IMR-90 (cell line): ENCODE results near the gene TSGA10IP. TPM values are rescaled to one million over a fixed set of nuclear protein-coding genes. Genes with fewer than 3 reads are reported as not detected.

Experiments
- ATAC-seq: fragments of 200-7000 bp; cut with Tn5 transposase; 2 replicates; pipeline ENCODE4 v1.9.1; 2020; ENCODE audit warnings: low read depth, mild to moderate bottlenecking, moderate library complexity
- BruUV-seq: library from RNA; stranded (reverse); fragments of 400-500 nt; replicated peaks from 2 replicates; lab custom pipeline; 2021; lab: Mats Ljungman, UMichigan
- CTCF ChIA-PET: fragments of 300-600 bp; formaldehyde crosslinking; extraction: SDS; loops from one replicate; lab custom pipeline; 2021; ENCODE audit warnings: antibody characterized with exemption; lab: Yijun Ruan, JAX
- POLR2A ChIA-PET: fragments of 300-600 bp; sonication (Branson Sonifier 250); formaldehyde crosslinking; loops from one replicate; lab custom pipeline; 2022; ENCODE audit warnings: antibody characterized with exemption; ENCODE audit not compliant: unreplicated experiment; lab: Charles Lee
- DNase-seq: peaks from one replicate; pipeline ENCODE4 v3.0.0; 2013
- H2AFZ ChIP-seq: replicated peaks from 2 replicates; pipeline ENCODE3; 2013; ENCODE audit warnings: low read length, mild to moderate bottlenecking; ENCODE audit not compliant: poor library complexity
- H2AK5ac ChIP-seq: 2 replicates; pipeline ENCODE4 v1.6.1; 2013; ENCODE audit warnings: low read depth, low read length, inconsistent platforms
- H2AK9ac ChIP-seq: replicated peaks from 2 replicates; pipeline ENCODE3; 2013; ENCODE audit warnings: mild to moderate bottlenecking, low read depth, low read length, moderate library complexity; ENCODE audit not compliant: poor library complexity
- H2BK120ac ChIP-seq: 2 replicates; pipeline ENCODE4 v1.6.1; 2013; ENCODE audit warnings: low read depth, low read length, inconsistent platforms
- H2BK15ac ChIP-seq: 3 replicates; pipeline ENCODE4 v1.6.1; 2013; ENCODE audit warnings: low read depth, low read length, inconsistent platforms
- H2BK20ac ChIP-seq: 2 replicates; pipeline ENCODE4 v1.6.1; 2013; ENCODE audit warnings: low read depth, mild to moderate bottlenecking, inconsistent platforms, low read length, moderate library complexity
- H2BK5ac ChIP-seq: 2 replicates; pipeline ENCODE4 v1.6.1; 2013; ENCODE audit warnings: mild to moderate bottlenecking, low read depth, low read length, inconsistent platforms; ENCODE audit not compliant: poor library complexity, severe bottlenecking
- H3K14ac ChIP-seq: replicated peaks from 2 replicates; pipeline ENCODE4 v1.6.1; 2013; ENCODE audit warnings: low read depth, low read length, inconsistent platforms
- H3K18ac ChIP-seq: 2 replicates; pipeline ENCODE4 v1.6.1; 2013; ENCODE audit warnings: low read depth, low read length, control low read depth
- H3K23ac ChIP-seq: 2 replicates; pipeline ENCODE4 v1.6.1; 2013; ENCODE audit warnings: low read depth, low read length, inconsistent platforms
- H3K27ac ChIP-seq: 2 replicates; pipeline ENCODE4 v1.5.1; 2013; ENCODE audit warnings: mild to moderate bottlenecking, control low read depth, low read length; ENCODE audit not compliant: insufficient read depth
- H3K27me3 ChIP-seq: 2 replicates; pipeline ENCODE4 v1.6.1; 2013; ENCODE audit warnings: low read length; ENCODE audit not compliant: control insufficient read depth, insufficient read depth
- H3K36me3 ChIP-seq: 2 replicates; pipeline ENCODE4 v1.6.1; 2013; ENCODE audit warnings: low read length, mixed read lengths; ENCODE audit not compliant: control insufficient read depth, insufficient read depth
- H3K4ac ChIP-seq: 2 replicates; pipeline ENCODE4 v1.6.1; 2013; ENCODE audit warnings: low read depth, low read length, inconsistent platforms
- H3K4me1 ChIP-seq: 2 replicates; pipeline ENCODE4 v1.6.1; 2013; ENCODE audit warnings: low read length, mixed read lengths; ENCODE audit not compliant: control insufficient read depth, insufficient read depth
- H3K4me2 ChIP-seq: 2 replicates; pipeline ENCODE4 v1.6.1; 2013; ENCODE audit warnings: low read depth, mild to moderate bottlenecking, control low read depth, low read length, moderate library complexity
- H3K4me3 ChIP-seq: 2 replicates; pipeline ENCODE4 v1.5.1; 2013; ENCODE audit warnings: low read depth, mild to moderate bottlenecking, control low read depth, low read length, moderate library complexity; ENCODE audit not compliant: insufficient read depth
- H3K56ac ChIP-seq: 2 replicates; pipeline ENCODE4 v1.6.1; 2013; ENCODE audit warnings: low read length, inconsistent platforms; ENCODE audit not compliant: insufficient read depth; ENCODE audit errors: extremely low read depth
- H3K79me1 ChIP-seq, 2 experiments: 2 replicates each; pipeline ENCODE4 v1.6.1; 2013; ENCODE audit warnings: low read length in 2 of 2, inconsistent platforms in 1 of 2, low read depth in 1 of 2
- H3K9ac ChIP-seq: 2 replicates; pipeline ENCODE4 v1.6.1; 2013; ENCODE audit warnings: low read depth, low read length, control low read depth
- H3K9me1 ChIP-seq: 2 replicates; pipeline ENCODE4 v1.6.1; 2013; ENCODE audit warnings: low read length, inconsistent platforms; ENCODE audit not compliant: insufficient read depth
- H3K9me3 ChIP-seq: 2 replicates; pipeline ENCODE4 v1.6.1; 2013; ENCODE audit warnings: low read length; ENCODE audit not compliant: control insufficient read depth, insufficient read depth
- H4K20me1 ChIP-seq: 2 replicates; pipeline ENCODE4 v1.6.1; 2013; ENCODE audit warnings: low read length, inconsistent platforms; ENCODE audit not compliant: insufficient read depth
- H4K5ac ChIP-seq: 2 replicates; pipeline ENCODE4 v1.6.1; 2013; ENCODE audit warnings: mild to moderate bottlenecking, low read depth, low read length, control low read depth
- H4K8ac ChIP-seq, 2 experiments: 2 replicates each; pipeline ENCODE4 v1.6.1; 2013; ENCODE audit warnings: low read depth in 2 of 2, low read length in 2 of 2, control low read depth in 1 of 2, inconsistent platforms in 1 of 2
- H4K91ac ChIP-seq: 2 replicates; pipeline ENCODE4 v1.6.1; 2013; ENCODE audit warnings: low read depth, low read length, inconsistent platforms; ENCODE audit not compliant: insufficient read depth
- BHLHE40 ChIP-seq: fragments of 150-350 bp; IDR thresholded peaks from 2 replicates; pipeline ENCODE4 v1.6.1; 2016; ENCODE audit warnings: mild to moderate bottlenecking, low read depth, low read length
- CEBPB ChIP-seq: IDR thresholded peaks from 2 replicates; pipeline ENCODE4 v1.6.1; 2012; ENCODE audit warnings: low read depth, low read length, improper control_type of control experiment
- CTCF ChIP-seq: conservative IDR thresholded peaks from 2 replicates; pipeline ENCODE4 v1.5.1; 2012; ENCODE audit warnings: mild to moderate bottlenecking, low read depth, low read length, improper control_type of control experiment
- FOS ChIP-seq: fragments of 150-350 bp; IDR thresholded peaks from 2 replicates; pipeline ENCODE4 v1.6.1; 2016; ENCODE audit warnings: low read depth, low read length
- MAFK ChIP-seq: IDR thresholded peaks from 2 replicates; pipeline ENCODE4 v1.6.1; 2012; ENCODE audit warnings: low read depth, low read length, improper control_type of control experiment
- MAZ ChIP-seq: IDR thresholded peaks from 2 replicates; pipeline ENCODE4 v1.6.1; 2012; ENCODE audit warnings: low read depth, mild to moderate bottlenecking, low read length, improper control_type of control experiment, moderate library complexity, borderline replicate concordance
- MXI1 ChIP-seq: IDR thresholded peaks from 2 replicates; pipeline ENCODE4 v1.6.1; 2012; ENCODE audit warnings: low read depth, mild to moderate bottlenecking, low read length, moderate library complexity, borderline replicate concordance
- NFE2L2 ChIP-seq: fragments of 150-350 bp; IDR thresholded peaks from 2 replicates; pipeline ENCODE4 v1.6.1; 2016; ENCODE audit warnings: low read depth, mild to moderate bottlenecking, low read length
- POLR2A ChIP-seq: IDR thresholded peaks from 2 replicates; pipeline ENCODE4 v1.6.1; 2012; ENCODE audit warnings: mild to moderate bottlenecking, low read depth, low read length
- RAD21 ChIP-seq: IDR thresholded peaks from 2 replicates; pipeline ENCODE4 v1.6.1; 2012; ENCODE audit warnings: low read length, improper control_type of control experiment
- RCOR1 ChIP-seq: IDR thresholded peaks from 2 replicates; pipeline ENCODE4 v1.6.1; 2012; ENCODE audit warnings: mild to moderate bottlenecking, low read length, improper control_type of control experiment; ENCODE audit not compliant: insufficient replicate concordance
- RFX5 ChIP-seq: IDR thresholded peaks from 2 replicates; pipeline ENCODE4 v1.8.0; 2012; ENCODE audit warnings: low read depth, mild to moderate bottlenecking, low read length, moderate library complexity
- SMC3 ChIP-seq: fragments of 150-350 bp; IDR thresholded peaks from 2 replicates; pipeline ENCODE4 v1.6.1; 2016; ENCODE audit warnings: low read depth, mild to moderate bottlenecking, antibody characterized with exemption, low read length, moderate library complexity
- USF2 ChIP-seq: fragments of 150-350 bp; IDR thresholded peaks from 2 replicates; pipeline ENCODE4 v1.6.1; 2017; ENCODE audit warnings: mild to moderate bottlenecking, antibody characterized with exemption, low read length, low read depth
- WGBS, 2 experiments: methylation state at CpG; one replicate each; pipeline versions ENCODE4 v1.1.5 to v1.1.7; 2013; ENCODE audit warnings: missing lambda C conversion rate in 2 of 2; ENCODE audit not compliant: insufficient read length in 1 of 2; ENCODE audit errors: extremely low coverage in 2 of 2; 5-methylcytosine and 5-hydroxymethylcytosine counted together
- dilution Hi-C: fragments of 300-500 bp; cut with HindIII; formaldehyde crosslinking; loops from one replicate; pipeline ENCODE4 v1.14.3; 2018; ENCODE audit warnings: low sequenced_read_pairs; ENCODE audit not compliant: unreplicated experiment
- in situ Hi-C: fragments of 300-500 bp; cut with MboI; formaldehyde crosslinking; loops from 3 replicates; pipeline ENCODE4 v1.14.3; 2019; ENCODE audit warnings: low sequenced_read_pairs, inconsistent platforms, mixed read lengths
- intact Hi-C: fragments of 100-400 bp; cut with micrococcal nuclease; formaldehyde crosslinking; loops from 2 replicates; pipeline ENCODE4 v1.10.0; 2022
- polyA plus RNA-seq, 3 experiments: library from polyadenylated mRNA; depleted of rRNA; stranded (reverse); fragments of >200 nt; gene quantifications; 2 replicates each; pipeline ENCODE4 v1.2.3, GENCODE V29; 2012; ENCODE audit warnings: low replicate concordance in 1 of 3
- total RNA-seq: library from RNA; depleted of rRNA; stranded (reverse); fragments of >200 nt; gene quantifications from 2 replicates; pipeline ENCODE4 v1.2.3, GENCODE V29; 2012
- TF ChIP-seq, protein P1 (sequence below): fragments of 150-350 bp; IDR thresholded peaks from 2 replicates; pipeline ENCODE4 v1.6.1; 2016; ENCODE audit warnings: low read depth, mild to moderate bottlenecking, low read length, moderate library complexity, borderline replicate concordance

Gene TSGA10IP
- total and polyA plus RNA-seq, 2 of the 4 experiments (the other 2 are of a cell fraction), result 0.21 TPM; not detected in 1

- Histone ChIP-seq H3K9me3 (no peaks in the 10 kb centered on the region), H3K23ac (no peak overlapping the region), H3K9ac (no peak overlapping the region), H4K5ac (0 out of 2 replicates have a peak overlapping the region, but pooled peaks have one; percentile 7), H3K18ac (no peak overlapping the region), H3K79me1 (peaks cover 6 to 7% of the 10 kb centered on the region in 2 experiments; a peak in 2 of 4 replicates), H2BK120ac (no peak overlapping the region), H3K56ac (no peak overlapping the region), H3K36me3 (peaks cover 7% of the 10 kb centered on the region; the same call in 1 of the 2 replicates), H3K27ac (no peak overlapping the region), H3K4me2 (no peak overlapping the region), H2BK20ac (no peak overlapping the region; the same call in 1 of the 2 replicates), H2AFZ (peak overlapping the region; percentile 77), H2BK15ac (no peak overlapping the region), H3K9me1 (0 out of 2 replicates have a peak, but pooled peaks cover 4% of the 10 kb centered on the region), H2AK5ac (no peak overlapping the region), H3K14ac (no peak overlapping the region), H4K8ac (peak overlapping the region in 1 of 2 experiments; percentile 58; a peak in 2 of 4 replicates), H4K20me1 (no peaks in the 10 kb centered on the region), H4K91ac (no peak overlapping the region), H3K4me1 (no peaks in the 10 kb centered on the region; the same call in none of the 2 replicates), H3K4ac (no peak overlapping the region), H3K27me3 (peaks cover 13% of the 10 kb centered on the region), H2AK9ac (no peak overlapping the region), H2BK5ac (no peak overlapping the region), H3K4me3 (no peak overlapping the region)
- in situ Hi-C loops (no loop called here), intact Hi-C loops (no loop called here), dilution Hi-C loops (no loop called here)
- WGBS, 2 experiments, result no CpG with 5 or more reads among the region's 10 CpGs
- CTCF ChIA-PET, result interaction anchor here (0.7 kb wide), 1 partner anchor 102 kb away, joined by 3 read pairs; no protein-coding TSS in a partner anchor
- DNase-seq (no peak), ATAC-seq (no peak)
- POLR2A ChIA-PET, result interaction anchor here (0.5 to 0.6 kb wide), 2 partner anchors 11 to 130 kb away, joined by 3 read pairs; no protein-coding TSS in a partner anchor
- BruUV-seq, result no TSS peak
- no peak for TF ChIP-seq RAD21
- TF ChIP-seq NFE2L2, result no peak
- TF ChIP-seq BHLHE40, result no peak
- TF ChIP-seq MAFK, result no peak
- no peak for TF ChIP-seq USF2
- TF ChIP-seq RFX5, result no peak
- TF ChIP-seq, protein P1, sequence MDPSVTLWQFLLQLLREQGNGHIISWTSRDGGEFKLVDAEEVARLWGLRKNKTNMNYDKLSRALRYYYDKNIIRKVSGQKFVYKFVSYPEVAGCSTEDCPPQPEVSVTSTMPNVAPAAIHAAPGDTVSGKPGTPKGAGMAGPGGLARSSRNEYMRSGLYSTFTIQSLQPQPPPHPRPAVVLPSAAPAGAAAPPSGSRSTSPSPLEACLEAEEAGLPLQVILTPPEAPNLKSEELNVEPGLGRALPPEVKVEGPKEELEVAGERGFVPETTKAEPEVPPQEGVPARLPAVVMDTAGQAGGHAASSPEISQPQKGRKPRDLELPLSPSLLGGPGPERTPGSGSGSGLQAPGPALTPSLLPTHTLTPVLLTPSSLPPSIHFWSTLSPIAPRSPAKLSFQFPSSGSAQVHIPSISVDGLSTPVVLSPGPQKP, result no peak
- no peak for TF ChIP-seq SMC3
- no peak for TF ChIP-seq RCOR1
- TF ChIP-seq MXI1, result no peak
- no peak for TF ChIP-seq POLR2A
- TF ChIP-seq MAZ, result no peak
- no peak for TF ChIP-seq CEBPB
- TF ChIP-seq CTCF, result no peak
- no peak for TF ChIP-seq FOS
Measured at GRCh38 chr11:66008468-66009101, 63.3 kb downstream of the TSGA10IP start.
